ENCODE results near the gene BPTF.

- TF ChIP-seq CTCF (IDR thresholded peaks at IDR 0.05 in 4 of 5, conservative IDR thresholded peaks at IDR 0.05 in 1 of 5) (no peak), POLR2A (IDR thresholded peaks at IDR 0.05) (no peak)
Observed at GRCh38 chr17:67959510-67959909, 134.2 kb downstream of the BPTF start.
